GM23338 (cell line): Measurements from ENCODE around the gene MAP1LC3B. TPM values are rescaled to one million over a fixed set of nuclear protein-coding genes. Genes with fewer than 3 reads are reported as not detected.

Experiments
- ATAC-seq: fragments of 200-7000 bp; cut with Tn5 transposase; 3 replicates; pipeline ENCODE4 v1.9.1; 2020
- DNase-seq: peaks from one replicate; pipeline ENCODE4 v3.0.0-alpha.2; 2015; ENCODE audit warnings: low spot score
- H2AFZ ChIP-seq: fragments of 200-600 bp; sonication (generic); 2 replicates; pipeline ENCODE4 v1.8.0; 2016; ENCODE audit warnings: antibody characterized with exemption, mild to moderate bottlenecking, moderate library complexity
- H3F3A ChIP-seq: fragments of 200-600 bp; sonication (generic); replicated peaks from 2 replicates; pipeline ENCODE4 v1.8.0; 2017; ENCODE audit warnings: antibody characterized with exemption, mixed run types, low read depth
- H3K27ac ChIP-seq: fragments of 200-600 bp; sonication (generic); 2 replicates; pipeline ENCODE4 v1.6.1; 2016; ENCODE audit warnings: low read depth
- H3K27me3 ChIP-seq: fragments of 200-600 bp; sonication (generic); 2 replicates; pipeline ENCODE4 v1.8.0; 2016; ENCODE audit warnings: mild to moderate bottlenecking, mixed run types, moderate library complexity; ENCODE audit not compliant: insufficient read depth
- H3K36me3 ChIP-seq: fragments of 200-600 bp; sonication (generic); 2 replicates; pipeline ENCODE4 v1.8.0; 2016; ENCODE audit warnings: mild to moderate bottlenecking; ENCODE audit not compliant: insufficient read depth
- H3K4me1 ChIP-seq: fragments of 200-600 bp; sonication (generic); 2 replicates; pipeline ENCODE4 v1.8.0; 2016; ENCODE audit warnings: mild to moderate bottlenecking, moderate library complexity; ENCODE audit not compliant: insufficient read depth
- H3K4me2 ChIP-seq: fragments of 200-600 bp; sonication (generic); 2 replicates; pipeline ENCODE4 v1.7.1; 2017; ENCODE audit warnings: mixed run types
- H3K4me3 ChIP-seq: fragments of 200-600 bp; sonication (generic); 2 replicates; pipeline ENCODE4 v1.6.1; 2016; ENCODE audit warnings: mixed run types
- H3K79me2 ChIP-seq: fragments of 200-600 bp; sonication (generic); replicated peaks from 2 replicates; pipeline ENCODE4 v1.8.0; 2017; ENCODE audit warnings: mild to moderate bottlenecking; ENCODE audit not compliant: insufficient read depth
- H3K9me2 ChIP-seq: fragments of 200-600 bp; sonication (generic); 2 replicates; pipeline ENCODE4 v1.8.0; 2017; ENCODE audit not compliant: insufficient read depth
- H4K20me1 ChIP-seq: fragments of 200-600 bp; sonication (generic); replicated peaks from 2 replicates; pipeline ENCODE4 v1.8.0; 2017; ENCODE audit warnings: mild to moderate bottlenecking; ENCODE audit not compliant: insufficient read depth
- H3K27ac Mint-ChIP-seq: 2 replicates; pipeline ENCODE4 v1.8.0; 2020; ENCODE audit warnings: inconsistent platforms, mild to moderate bottlenecking, moderate library complexity, mixed read lengths
- H3K27me3 Mint-ChIP-seq: 3 replicates; pipeline ENCODE4 v1.8.0; 2022; ENCODE audit warnings: low read depth, mild to moderate bottlenecking, moderate library complexity, mixed read lengths, inconsistent platforms; ENCODE audit not compliant: insufficient read depth, poor library complexity
- H3K36me3 Mint-ChIP-seq: 3 replicates; pipeline ENCODE4 v1.8.0; 2021; ENCODE audit warnings: low read depth, mild to moderate bottlenecking, inconsistent platforms, moderate library complexity, mixed read lengths
- H3K4me1 Mint-ChIP-seq: 3 replicates; pipeline ENCODE4 v1.8.0; 2020; ENCODE audit warnings: mild to moderate bottlenecking, inconsistent platforms, mixed read lengths
- H3K4me3 Mint-ChIP-seq: 3 replicates; pipeline ENCODE4 v1.8.0; 2021; ENCODE audit warnings: moderate library complexity, mild to moderate bottlenecking, inconsistent platforms, mixed read lengths
- H3K9me3 Mint-ChIP-seq: 3 replicates; pipeline ENCODE4 v1.8.0; 2020; ENCODE audit warnings: moderate library complexity, mild to moderate bottlenecking, inconsistent platforms, mixed read lengths
- CREB1 ChIP-seq: fragments of 250-450 bp; sonication (Bioruptor Pico); IDR thresholded peaks from 2 replicates; pipeline ENCODE4 v1.5.0; 2020; ENCODE audit warnings: low read depth, mild to moderate bottlenecking, moderate library complexity
- EZH2 ChIP-seq: fragments of 200-600 bp; sonication (generic); IDR thresholded peaks from one replicate; pipeline ENCODE4 v1.8.0; 2017; ENCODE audit warnings: antibody characterized with exemption, mild to moderate bottlenecking, low read depth; ENCODE audit not compliant: unreplicated experiment
- EZH2phosphoT487 ChIP-seq: fragments of 200-600 bp; sonication (generic); IDR thresholded peaks from one replicate; pipeline ENCODE4 v1.8.1; 2018; ENCODE audit warnings: antibody characterized with exemption; ENCODE audit not compliant: unreplicated experiment
- JUNB ChIP-seq: IDR thresholded peaks from one replicate; pipeline ENCODE4 v1.6.1; 2016; ENCODE audit warnings: antibody characterized with exemption; ENCODE audit not compliant: unreplicated experiment
- NANOG ChIP-seq: IDR thresholded peaks from 2 replicates; pipeline ENCODE4 v1.6.1; 2016; ENCODE audit warnings: antibody characterized with exemption, borderline replicate concordance
- POLR2AphosphoS5 ChIP-seq: IDR thresholded peaks from 2 replicates; pipeline ENCODE4 v1.6.1; 2016; ENCODE audit warnings: antibody characterized with exemption, low read depth
- STAT1 ChIP-seq: IDR thresholded peaks from one replicate; pipeline ENCODE4 v1.6.1; 2016; ENCODE audit warnings: antibody characterized with exemption; ENCODE audit not compliant: unreplicated experiment
- ZNF114 ChIP-seq: fragments of 250-450 bp; sonication (Bioruptor Pico); IDR thresholded peaks from 2 replicates; pipeline ENCODE4 v1.5.0; 2020; ENCODE audit warnings: mild to moderate bottlenecking, moderate library complexity
- ZNF331 ChIP-seq: fragments of 250-450 bp; sonication (Bioruptor Pico); IDR thresholded peaks from 2 replicates; pipeline ENCODE4 v1.5.0; 2020; ENCODE audit warnings: low read depth, mild to moderate bottlenecking, moderate library complexity
- polyA plus RNA-seq: library from polyadenylated mRNA; unstranded; fragments of >200 nt; fragmentation: Nextera tagmentation; extraction: Ambion mirVana; gene quantifications from 2 replicates; pipeline ENCODE4 v1.2.1, GENCODE V29; 2016
- total RNA-seq: library from RNA; depleted of rRNA; stranded (reverse); fragments of >200 nt; shearing (Covaris generic); gene quantifications from 2 replicates; pipeline ENCODE4 v1.2.3, GENCODE V29; 2014
- TF ChIP-seq, protein P1 (sequence below): IDR thresholded peaks from one replicate; pipeline ENCODE4 v1.6.1; 2018; ENCODE audit warnings: antibody characterized with exemption; ENCODE audit not compliant: unreplicated experiment
- TF ChIP-seq, protein P2 (sequence below), 2 experiments: fragments of 200-600 bp in 1 of 2; sonication (generic) in 1 of 2; conservative IDR thresholded peaks; 2 replicates each; pipeline versions ENCODE4 v1.5.1 to v1.6.1; 2016 to 2017; ENCODE audit warnings: antibody characterized with exemption in 2 of 2, low read depth in 2 of 2, mild to moderate bottlenecking in 2 of 2, moderate library complexity in 1 of 2
- TF ChIP-seq, protein P3 (sequence below): fragments of 250-450 bp; sonication (Bioruptor Pico); IDR thresholded peaks from 2 replicates; pipeline ENCODE4 v1.5.0; 2020; ENCODE audit warnings: mild to moderate bottlenecking, moderate library complexity
- TF ChIP-seq, protein P4 (sequence below): IDR thresholded peaks from 2 replicates; pipeline ENCODE4 v1.6.1; 2016; ENCODE audit warnings: antibody characterized with exemption

MAP1LC3B gene
- total and polyA plus RNA-seq, 2 experiments from 2014 or later = 35.9 to 80.2 TPM

DNA sequence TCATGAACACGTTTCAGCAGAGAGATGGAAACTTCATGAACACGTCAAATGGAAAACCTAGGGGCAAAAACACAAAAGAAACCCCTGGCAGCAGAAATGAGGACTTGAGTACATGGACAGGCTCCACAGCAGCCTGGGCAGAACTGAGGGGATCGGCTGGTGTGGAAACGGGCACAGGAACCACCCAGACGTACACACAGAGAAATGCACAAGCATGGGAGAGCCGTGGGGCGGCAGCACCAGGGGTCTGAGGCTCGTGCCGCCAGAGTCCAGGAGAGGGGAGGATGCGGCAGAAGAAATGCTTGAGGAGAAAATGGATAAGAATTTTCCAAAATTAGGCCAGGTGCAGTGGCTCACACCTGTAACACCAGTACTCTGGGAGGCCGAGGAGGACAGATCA is 30.0 kb downstream of the MAP1LC3B start:
- Histone ChIP-seq H3K4me3 (no peak overlapping the region), H3K27me3 (no peaks in the 10 kb centered on the region), H3K79me2 (0 out of 2 replicates have a peak, but pooled peaks cover 2% of the 10 kb centered on the region), H3K36me3 (peaks cover 3% of the 10 kb centered on the region; the same call in 1 of the 2 replicates), H3K4me1 (peaks cover 17% of the 10 kb centered on the region), H4K20me1 (peaks cover 7% of the 10 kb centered on the region), H3K27ac (no peak overlapping the region), H2AFZ (no peak overlapping the region), H3K9me2 (no peaks in the 10 kb centered on the region), H3F3A (no peaks in the 10 kb centered on the region), H3K4me2 (no peak overlapping the region)
- DNase-seq = no peak
- Mint-ChIP-seq H3K4me1 (peaks cover 38% of the 10 kb centered on the region), H3K27me3 (peaks cover 15% of the 10 kb centered on the region), H3K27ac (no peak overlapping the region), H3K36me3 (peaks cover 49% of the 10 kb centered on the region), H3K4me3 (no peak overlapping the region; the same call in 2 of the 3 replicates), H3K9me3 (no peaks in the 10 kb centered on the region; the same call in 2 of the 3 replicates)
- TF ChIP-seq EZH2 (no peak), STAT1 (no peak), NANOG (no peak), CREB1 (CRISPR knock-in tag) (no peak), ZNF114 (CRISPR knock-in tag) (no peak), POLR2AphosphoS5 (no peak), ZNF331 (CRISPR knock-in tag) (no peak), JUNB (no peak), EZH2phosphoT487 (no peak)
- TF ChIP-seq, protein P1, sequence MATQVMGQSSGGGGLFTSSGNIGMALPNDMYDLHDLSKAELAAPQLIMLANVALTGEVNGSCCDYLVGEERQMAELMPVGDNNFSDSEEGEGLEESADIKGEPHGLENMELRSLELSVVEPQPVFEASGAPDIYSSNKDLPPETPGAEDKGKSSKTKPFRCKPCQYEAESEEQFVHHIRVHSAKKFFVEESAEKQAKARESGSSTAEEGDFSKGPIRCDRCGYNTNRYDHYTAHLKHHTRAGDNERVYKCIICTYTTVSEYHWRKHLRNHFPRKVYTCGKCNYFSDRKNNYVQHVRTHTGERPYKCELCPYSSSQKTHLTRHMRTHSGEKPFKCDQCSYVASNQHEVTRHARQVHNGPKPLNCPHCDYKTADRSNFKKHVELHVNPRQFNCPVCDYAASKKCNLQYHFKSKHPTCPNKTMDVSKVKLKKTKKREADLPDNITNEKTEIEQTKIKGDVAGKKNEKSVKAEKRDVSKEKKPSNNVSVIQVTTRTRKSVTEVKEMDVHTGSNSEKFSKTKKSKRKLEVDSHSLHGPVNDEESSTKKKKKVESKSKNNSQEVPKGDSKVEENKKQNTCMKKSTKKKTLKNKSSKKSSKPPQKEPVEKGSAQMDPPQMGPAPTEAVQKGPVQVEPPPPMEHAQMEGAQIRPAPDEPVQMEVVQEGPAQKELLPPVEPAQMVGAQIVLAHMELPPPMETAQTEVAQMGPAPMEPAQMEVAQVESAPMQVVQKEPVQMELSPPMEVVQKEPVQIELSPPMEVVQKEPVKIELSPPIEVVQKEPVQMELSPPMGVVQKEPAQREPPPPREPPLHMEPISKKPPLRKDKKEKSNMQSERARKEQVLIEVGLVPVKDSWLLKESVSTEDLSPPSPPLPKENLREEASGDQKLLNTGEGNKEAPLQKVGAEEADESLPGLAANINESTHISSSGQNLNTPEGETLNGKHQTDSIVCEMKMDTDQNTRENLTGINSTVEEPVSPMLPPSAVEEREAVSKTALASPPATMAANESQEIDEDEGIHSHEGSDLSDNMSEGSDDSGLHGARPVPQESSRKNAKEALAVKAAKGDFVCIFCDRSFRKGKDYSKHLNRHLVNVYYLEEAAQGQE = no peak
- TF ChIP-seq, protein P2, sequence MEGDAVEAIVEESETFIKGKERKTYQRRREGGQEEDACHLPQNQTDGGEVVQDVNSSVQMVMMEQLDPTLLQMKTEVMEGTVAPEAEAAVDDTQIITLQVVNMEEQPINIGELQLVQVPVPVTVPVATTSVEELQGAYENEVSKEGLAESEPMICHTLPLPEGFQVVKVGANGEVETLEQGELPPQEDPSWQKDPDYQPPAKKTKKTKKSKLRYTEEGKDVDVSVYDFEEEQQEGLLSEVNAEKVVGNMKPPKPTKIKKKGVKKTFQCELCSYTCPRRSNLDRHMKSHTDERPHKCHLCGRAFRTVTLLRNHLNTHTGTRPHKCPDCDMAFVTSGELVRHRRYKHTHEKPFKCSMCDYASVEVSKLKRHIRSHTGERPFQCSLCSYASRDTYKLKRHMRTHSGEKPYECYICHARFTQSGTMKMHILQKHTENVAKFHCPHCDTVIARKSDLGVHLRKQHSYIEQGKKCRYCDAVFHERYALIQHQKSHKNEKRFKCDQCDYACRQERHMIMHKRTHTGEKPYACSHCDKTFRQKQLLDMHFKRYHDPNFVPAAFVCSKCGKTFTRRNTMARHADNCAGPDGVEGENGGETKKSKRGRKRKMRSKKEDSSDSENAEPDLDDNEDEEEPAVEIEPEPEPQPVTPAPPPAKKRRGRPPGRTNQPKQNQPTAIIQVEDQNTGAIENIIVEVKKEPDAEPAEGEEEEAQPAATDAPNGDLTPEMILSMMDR (conservative IDR thresholded peaks at IDR 0.05; ENCODE audit: low read depth in 2 of 2) = no peak
- TF ChIP-seq, protein P3, sequence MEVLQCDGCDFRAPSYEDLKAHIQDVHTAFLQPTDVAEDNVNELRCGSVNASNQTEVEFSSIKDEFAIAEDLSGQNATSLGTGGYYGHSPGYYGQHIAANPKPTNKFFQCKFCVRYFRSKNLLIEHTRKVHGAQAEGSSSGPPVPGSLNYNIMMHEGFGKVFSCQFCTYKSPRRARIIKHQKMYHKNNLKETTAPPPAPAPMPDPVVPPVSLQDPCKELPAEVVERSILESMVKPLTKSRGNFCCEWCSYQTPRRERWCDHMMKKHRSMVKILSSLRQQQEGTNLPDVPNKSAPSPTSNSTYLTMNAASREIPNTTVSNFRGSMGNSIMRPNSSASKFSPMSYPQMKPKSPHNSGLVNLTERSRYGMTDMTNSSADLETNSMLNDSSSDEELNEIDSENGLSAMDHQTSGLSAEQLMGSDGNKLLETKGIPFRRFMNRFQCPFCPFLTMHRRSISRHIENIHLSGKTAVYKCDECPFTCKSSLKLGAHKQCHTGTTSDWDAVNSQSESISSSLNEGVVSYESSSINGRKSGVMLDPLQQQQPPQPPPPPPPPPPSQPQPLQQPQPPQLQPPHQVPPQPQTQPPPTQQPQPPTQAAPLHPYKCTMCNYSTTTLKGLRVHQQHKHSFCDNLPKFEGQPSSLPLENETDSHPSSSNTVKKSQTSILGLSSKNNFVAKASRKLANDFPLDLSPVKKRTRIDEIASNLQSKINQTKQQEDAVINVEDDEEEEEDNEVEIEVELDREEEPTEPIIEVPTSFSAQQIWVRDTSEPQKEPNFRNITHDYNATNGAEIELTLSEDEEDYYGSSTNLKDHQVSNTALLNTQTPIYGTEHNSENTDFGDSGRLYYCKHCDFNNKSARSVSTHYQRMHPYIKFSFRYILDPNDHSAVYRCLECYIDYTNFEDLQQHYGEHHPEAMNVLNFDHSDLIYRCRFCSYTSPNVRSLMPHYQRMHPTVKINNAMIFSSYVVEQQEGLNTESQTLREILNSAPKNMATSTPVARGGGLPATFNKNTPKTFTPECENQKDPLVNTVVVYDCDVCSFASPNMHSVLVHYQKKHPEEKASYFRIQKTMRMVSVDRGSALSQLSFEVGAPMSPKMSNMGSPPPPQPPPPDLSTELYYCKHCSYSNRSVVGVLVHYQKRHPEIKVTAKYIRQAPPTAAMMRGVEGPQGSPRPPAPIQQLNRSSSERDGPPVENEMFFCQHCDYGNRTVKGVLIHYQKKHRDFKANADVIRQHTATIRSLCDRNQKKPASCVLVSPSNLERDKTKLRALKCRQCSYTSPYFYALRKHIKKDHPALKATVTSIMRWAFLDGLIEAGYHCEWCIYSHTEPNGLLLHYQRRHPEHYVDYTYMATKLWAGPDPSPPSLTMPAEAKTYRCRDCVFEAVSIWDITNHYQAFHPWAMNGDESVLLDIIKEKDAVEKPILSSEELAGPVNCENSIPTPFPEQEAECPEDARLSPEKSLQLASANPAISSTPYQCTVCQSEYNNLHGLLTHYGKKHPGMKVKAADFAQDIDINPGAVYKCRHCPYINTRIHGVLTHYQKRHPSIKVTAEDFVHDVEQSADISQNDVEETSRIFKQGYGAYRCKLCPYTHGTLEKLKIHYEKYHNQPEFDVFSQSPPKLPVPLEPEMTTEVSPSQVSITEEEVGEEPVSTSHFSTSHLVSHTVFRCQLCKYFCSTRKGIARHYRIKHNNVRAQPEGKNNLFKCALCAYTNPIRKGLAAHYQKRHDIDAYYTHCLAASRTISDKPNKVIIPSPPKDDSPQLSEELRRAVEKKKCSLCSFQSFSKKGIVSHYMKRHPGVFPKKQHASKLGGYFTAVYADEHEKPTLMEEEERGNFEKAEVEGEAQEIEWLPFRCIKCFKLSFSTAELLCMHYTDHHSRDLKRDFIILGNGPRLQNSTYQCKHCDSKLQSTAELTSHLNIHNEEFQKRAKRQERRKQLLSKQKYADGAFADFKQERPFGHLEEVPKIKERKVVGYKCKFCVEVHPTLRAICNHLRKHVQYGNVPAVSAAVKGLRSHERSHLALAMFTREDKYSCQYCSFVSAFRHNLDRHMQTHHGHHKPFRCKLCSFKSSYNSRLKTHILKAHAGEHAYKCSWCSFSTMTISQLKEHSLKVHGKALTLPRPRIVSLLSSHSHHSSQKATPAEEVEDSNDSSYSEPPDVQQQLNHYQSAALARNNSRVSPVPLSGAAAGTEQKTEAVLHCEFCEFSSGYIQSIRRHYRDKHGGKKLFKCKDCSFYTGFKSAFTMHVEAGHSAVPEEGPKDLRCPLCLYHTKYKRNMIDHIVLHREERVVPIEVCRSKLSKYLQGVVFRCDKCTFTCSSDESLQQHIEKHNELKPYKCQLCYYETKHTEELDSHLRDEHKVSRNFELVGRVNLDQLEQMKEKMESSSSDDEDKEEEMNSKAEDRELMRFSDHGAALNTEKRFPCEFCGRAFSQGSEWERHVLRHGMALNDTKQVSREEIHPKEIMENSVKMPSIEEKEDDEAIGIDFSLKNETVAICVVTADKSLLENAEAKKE (CRISPR knock-in tag) = no peak
- TF ChIP-seq, protein P4, sequence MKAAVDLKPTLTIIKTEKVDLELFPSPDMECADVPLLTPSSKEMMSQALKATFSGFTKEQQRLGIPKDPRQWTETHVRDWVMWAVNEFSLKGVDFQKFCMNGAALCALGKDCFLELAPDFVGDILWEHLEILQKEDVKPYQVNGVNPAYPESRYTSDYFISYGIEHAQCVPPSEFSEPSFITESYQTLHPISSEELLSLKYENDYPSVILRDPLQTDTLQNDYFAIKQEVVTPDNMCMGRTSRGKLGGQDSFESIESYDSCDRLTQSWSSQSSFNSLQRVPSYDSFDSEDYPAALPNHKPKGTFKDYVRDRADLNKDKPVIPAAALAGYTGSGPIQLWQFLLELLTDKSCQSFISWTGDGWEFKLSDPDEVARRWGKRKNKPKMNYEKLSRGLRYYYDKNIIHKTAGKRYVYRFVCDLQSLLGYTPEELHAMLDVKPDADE = no peak
- no peak for ATAC-seq
